Transverse colon (tissue), 4 donors: ENCODE data around the gene ECEL1.

ENCODE experiments used
- POLR2A ChIP-seq: fragments of 450-650 bp; IDR thresholded peaks from one replicate; pipeline ENCODE4 v1.6.1; 2016; ENCODE audit warnings: antibody characterized with exemption, mild to moderate bottlenecking, moderate library complexity
- POLR2AphosphoS5 ChIP-seq, 3 donors: sonication (generic); formaldehyde crosslinking; IDR thresholded peaks; one replicate each; pipeline ENCODE4 v1.6.1; 2016; ENCODE audit warnings: antibody characterized with exemption in 3 of 3
- TF ChIP-seq, protein P1 (sequence below), 5 experiments: fragments of 200-600 bp in 3 of 5; fragments of 450-650 bp in 2 of 5; sonication (generic) in 3 of 5; IDR thresholded peaks; 1 replicate in 2 of 5; 2 replicates in 3 of 5; pipeline ENCODE4 v1.5.1; 2016 to 2017; ENCODE audit warnings: antibody characterized with exemption in 5 of 5, inconsistent platforms in 3 of 5, mild to moderate bottlenecking in 2 of 5, moderate library complexity in 1 of 5

DNA sequence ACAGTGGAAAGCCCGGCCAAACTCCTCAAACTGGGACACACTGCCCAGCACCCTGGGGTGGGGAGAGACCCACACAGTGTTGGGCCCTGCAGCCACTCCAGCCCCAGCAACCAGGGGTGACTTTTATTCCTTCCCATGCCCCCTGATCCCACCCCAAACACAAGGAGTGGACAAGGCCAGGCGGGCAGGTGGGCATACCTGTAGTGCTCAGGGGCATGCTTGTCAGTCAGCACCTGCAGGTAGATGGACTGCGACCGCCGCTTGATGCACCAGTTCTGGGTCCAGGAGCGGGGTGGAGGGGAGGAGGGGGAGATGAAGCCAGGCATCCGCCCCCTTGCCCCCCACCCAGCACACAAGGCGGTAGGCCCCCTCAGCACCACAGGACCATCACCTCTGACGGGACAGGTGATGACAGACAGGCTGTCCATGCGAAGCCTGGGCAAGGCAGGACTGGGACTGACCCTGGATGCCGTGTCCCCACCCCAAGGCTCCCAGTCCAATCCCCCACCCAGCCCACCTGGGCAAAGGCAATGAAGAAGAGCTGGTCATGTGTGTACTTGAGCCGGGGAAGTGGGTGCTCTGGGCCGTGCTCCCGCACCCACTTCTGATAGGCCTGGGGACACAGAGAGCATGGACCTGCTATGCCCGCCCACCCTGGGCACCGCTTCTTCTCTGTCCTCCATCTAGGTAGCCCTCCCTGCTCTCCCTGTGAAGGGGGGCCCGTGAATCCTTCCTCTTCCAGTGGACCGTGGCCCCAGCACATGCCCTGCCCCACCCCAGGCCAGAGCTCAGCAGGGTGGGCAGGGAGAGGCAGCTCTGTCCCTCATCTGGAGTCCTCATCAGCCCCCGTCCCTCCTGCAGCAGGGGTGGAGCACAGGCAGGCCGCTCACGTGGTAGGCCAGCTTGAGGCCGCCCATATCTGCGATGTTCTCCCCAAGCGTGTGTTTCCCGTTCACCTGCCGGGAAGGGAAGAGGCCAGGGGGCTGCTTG is 7.1 kb downstream of the ECEL1 start:
- TF ChIP-seq, protein P1, sequence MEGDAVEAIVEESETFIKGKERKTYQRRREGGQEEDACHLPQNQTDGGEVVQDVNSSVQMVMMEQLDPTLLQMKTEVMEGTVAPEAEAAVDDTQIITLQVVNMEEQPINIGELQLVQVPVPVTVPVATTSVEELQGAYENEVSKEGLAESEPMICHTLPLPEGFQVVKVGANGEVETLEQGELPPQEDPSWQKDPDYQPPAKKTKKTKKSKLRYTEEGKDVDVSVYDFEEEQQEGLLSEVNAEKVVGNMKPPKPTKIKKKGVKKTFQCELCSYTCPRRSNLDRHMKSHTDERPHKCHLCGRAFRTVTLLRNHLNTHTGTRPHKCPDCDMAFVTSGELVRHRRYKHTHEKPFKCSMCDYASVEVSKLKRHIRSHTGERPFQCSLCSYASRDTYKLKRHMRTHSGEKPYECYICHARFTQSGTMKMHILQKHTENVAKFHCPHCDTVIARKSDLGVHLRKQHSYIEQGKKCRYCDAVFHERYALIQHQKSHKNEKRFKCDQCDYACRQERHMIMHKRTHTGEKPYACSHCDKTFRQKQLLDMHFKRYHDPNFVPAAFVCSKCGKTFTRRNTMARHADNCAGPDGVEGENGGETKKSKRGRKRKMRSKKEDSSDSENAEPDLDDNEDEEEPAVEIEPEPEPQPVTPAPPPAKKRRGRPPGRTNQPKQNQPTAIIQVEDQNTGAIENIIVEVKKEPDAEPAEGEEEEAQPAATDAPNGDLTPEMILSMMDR (IDR thresholded peaks at IDR 0.05): no peak
- TF ChIP-seq POLR2A (no peak), POLR2AphosphoS5 (IDR thresholded peaks at IDR 0.05) (no peak)
